WTC11 (cell line): ENCODE data around the gene FNDC3B. TPM values are rescaled to one million over a fixed set of nuclear protein-coding genes. Genes with fewer than 3 reads are reported as not detected.

Experiments
- ATAC-seq: fragments of 200-7000 bp; cut with Tn5 transposase; 2 replicates; pipeline ENCODE4 v1.10.0; 2021; ENCODE audit warnings: mild to moderate bottlenecking, moderate library complexity
- CTCF ChIA-PET: fragments of 300-600 bp; sonication (Branson Sonifier 250); formaldehyde crosslinking; loops from one replicate; lab custom pipeline; 2021; ENCODE audit warnings: antibody characterized with exemption; lab: Charles Lee
- POLR2A ChIA-PET: fragments of 350-600 bp; sonication (Branson Sonifier 250); formaldehyde crosslinking; loops from one replicate; lab custom pipeline; 2021; ENCODE audit warnings: antibody characterized with exemption; lab: Charles Lee
- DNase-seq: peaks from one replicate; pipeline ENCODE4 v3.0.0; 2021; ENCODE audit warnings: low spot score
- H3K27ac Mint-ChIP-seq: 2 replicates; pipeline ENCODE4 v1.8.0; 2021; ENCODE audit warnings: mixed read lengths
- H3K27me3 Mint-ChIP-seq: 2 replicates; pipeline ENCODE4 v1.8.0; 2021; ENCODE audit warnings: low read depth, mild to moderate bottlenecking, moderate library complexity, mixed read lengths
- H3K36me3 Mint-ChIP-seq: 2 replicates; pipeline ENCODE4 v1.8.0; 2021; ENCODE audit warnings: mixed read lengths
- H3K4me1 Mint-ChIP-seq: 2 replicates; pipeline ENCODE4 v1.8.0; 2022; ENCODE audit warnings: mixed read lengths
- H3K4me3 Mint-ChIP-seq: 2 replicates; pipeline ENCODE4 v1.8.0; 2021; ENCODE audit warnings: mild to moderate bottlenecking, moderate library complexity, mixed read lengths
- H3K9me3 Mint-ChIP-seq: 2 replicates; pipeline ENCODE4 v1.8.0; 2021; ENCODE audit warnings: mixed read lengths
- CREB1 ChIP-seq: sonication (generic); formaldehyde crosslinking; IDR thresholded peaks from 2 replicates; pipeline ENCODE4 v1.8.0; 2023; ENCODE audit warnings: mild to moderate bottlenecking, missing genetic modification reagents
- MYBL2 ChIP-seq: sonication (generic); formaldehyde crosslinking; IDR thresholded peaks from 2 replicates; pipeline ENCODE4 v1.8.1; 2023; ENCODE audit warnings: mild to moderate bottlenecking, moderate library complexity, missing genetic modification reagents
- NFE2L1 ChIP-seq: sonication (generic); formaldehyde crosslinking; IDR thresholded peaks from 2 replicates; pipeline ENCODE4 v1.8.1; 2023; ENCODE audit warnings: missing genetic modification reagents
- NR2C2 ChIP-seq: sonication (generic); formaldehyde crosslinking; IDR thresholded peaks from 2 replicates; pipeline ENCODE4 v1.8.0; 2022; ENCODE audit warnings: mild to moderate bottlenecking, missing genetic modification reagents
- OVOL2 ChIP-seq: fragments of 250-450 bp; sonication (Bioruptor Pico); IDR thresholded peaks from 2 replicates; pipeline ENCODE4 v1.9.0; 2021; ENCODE audit warnings: mild to moderate bottlenecking, borderline replicate concordance
- RORB ChIP-seq: fragments of 250-450 bp; sonication (Bioruptor Pico); IDR thresholded peaks from 2 replicates; pipeline ENCODE4 v1.9.0; 2021; ENCODE audit warnings: mild to moderate bottlenecking
- SP1 ChIP-seq: sonication (generic); formaldehyde crosslinking; conservative IDR thresholded peaks from 2 replicates; pipeline ENCODE4 v1.8.1; 2022; ENCODE audit warnings: missing genetic modification reagents
- ZNF416 ChIP-seq: fragments of 250-450 bp; sonication (Bioruptor Pico); IDR thresholded peaks from 2 replicates; pipeline ENCODE4 v1.9.0; 2021; ENCODE audit warnings: mild to moderate bottlenecking, inconsistent platforms
- total RNA-seq: library from RNA; stranded (reverse); gene quantifications from 3 replicates; pipeline ENCODE4 v1.2.3, GENCODE V29; 2021
- TF ChIP-seq, protein P1 (sequence below): sonication (generic); formaldehyde crosslinking; IDR thresholded peaks from 2 replicates; pipeline ENCODE4 v1.8.0; 2022; ENCODE audit warnings: mild to moderate bottlenecking, missing genetic modification reagents
- TF ChIP-seq, protein P2 (sequence below): sonication (generic); formaldehyde crosslinking; IDR thresholded peaks from 2 replicates; pipeline ENCODE4 v1.8.1; 2022; ENCODE audit warnings: mild to moderate bottlenecking, missing genetic modification reagents, moderate library complexity, borderline replicate concordance
- TF ChIP-seq, protein P3 (sequence below): sonication (generic); formaldehyde crosslinking; IDR thresholded peaks from 2 replicates; pipeline ENCODE4 v1.8.0; 2023; ENCODE audit warnings: missing genetic modification reagents, mild to moderate bottlenecking, borderline replicate concordance
- TF ChIP-seq, protein P4 (sequence below): sonication (generic); formaldehyde crosslinking; IDR thresholded peaks from 2 replicates; pipeline ENCODE4 v1.8.0; 2022; ENCODE audit warnings: missing genetic modification reagents
- TF ChIP-seq, protein P5 (sequence below): fragments of 250-450 bp; sonication (Bioruptor Pico); IDR thresholded peaks from 2 replicates; pipeline ENCODE4 v1.8.0; 2021; ENCODE audit warnings: mild to moderate bottlenecking

The FNDC3B gene
- total RNA-seq, 1 experiment from 2014 or later: 42.8 TPM

DNA sequence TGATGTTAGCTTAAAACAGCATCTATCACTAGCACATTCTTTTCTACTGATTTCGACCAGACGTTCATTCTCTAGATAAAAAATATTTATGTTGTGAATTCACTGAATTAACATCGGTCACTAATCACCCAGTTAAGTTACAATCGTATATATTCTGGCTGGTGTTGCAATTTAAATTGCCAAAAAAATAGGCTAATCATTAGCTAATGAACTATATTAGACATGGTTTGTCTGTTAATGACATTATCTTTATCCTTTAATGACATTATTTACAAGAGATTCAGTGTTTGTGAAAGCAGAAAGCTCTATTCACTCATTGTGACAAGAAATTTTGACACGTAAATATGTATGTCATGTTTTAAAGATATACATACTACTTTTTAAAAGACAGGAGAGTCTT lies 402.2 kb downstream of the FNDC3B start:
- no peak overlapping the region for H3K27ac Mint-ChIP-seq
- ChIA-PET POLR2A (no interaction called here), CTCF (no interaction called here)
- no peaks in the 10 kb centered on the region for H3K4me1 Mint-ChIP-seq
- no peak for DNase-seq
- no peak for TF ChIP-seq MYBL2 (CRISPR knock-in tag)
- TF ChIP-seq, protein P1, sequence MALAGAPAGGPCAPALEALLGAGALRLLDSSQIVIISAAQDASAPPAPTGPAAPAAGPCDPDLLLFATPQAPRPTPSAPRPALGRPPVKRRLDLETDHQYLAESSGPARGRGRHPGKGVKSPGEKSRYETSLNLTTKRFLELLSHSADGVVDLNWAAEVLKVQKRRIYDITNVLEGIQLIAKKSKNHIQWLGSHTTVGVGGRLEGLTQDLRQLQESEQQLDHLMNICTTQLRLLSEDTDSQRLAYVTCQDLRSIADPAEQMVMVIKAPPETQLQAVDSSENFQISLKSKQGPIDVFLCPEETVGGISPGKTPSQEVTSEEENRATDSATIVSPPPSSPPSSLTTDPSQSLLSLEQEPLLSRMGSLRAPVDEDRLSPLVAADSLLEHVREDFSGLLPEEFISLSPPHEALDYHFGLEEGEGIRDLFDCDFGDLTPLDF (CRISPR knock-in tag): no peak
- no peak for TF ChIP-seq NR2C2 (CRISPR knock-in tag)
- TF ChIP-seq SP1 (CRISPR knock-in tag): no peak
- TF ChIP-seq, protein P2, sequence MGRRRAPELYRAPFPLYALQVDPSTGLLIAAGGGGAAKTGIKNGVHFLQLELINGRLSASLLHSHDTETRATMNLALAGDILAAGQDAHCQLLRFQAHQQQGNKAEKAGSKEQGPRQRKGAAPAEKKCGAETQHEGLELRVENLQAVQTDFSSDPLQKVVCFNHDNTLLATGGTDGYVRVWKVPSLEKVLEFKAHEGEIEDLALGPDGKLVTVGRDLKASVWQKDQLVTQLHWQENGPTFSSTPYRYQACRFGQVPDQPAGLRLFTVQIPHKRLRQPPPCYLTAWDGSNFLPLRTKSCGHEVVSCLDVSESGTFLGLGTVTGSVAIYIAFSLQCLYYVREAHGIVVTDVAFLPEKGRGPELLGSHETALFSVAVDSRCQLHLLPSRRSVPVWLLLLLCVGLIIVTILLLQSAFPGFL (CRISPR knock-in tag): no peak
- no peaks in the 10 kb centered on the region for H3K9me3 Mint-ChIP-seq
- H3K27me3 Mint-ChIP-seq: peaks cover 22% of the 10 kb centered on the region
- no peak overlapping the region for H3K4me3 Mint-ChIP-seq
- ATAC-seq: no peak
- H3K36me3 Mint-ChIP-seq: no peaks in the 10 kb centered on the region

DNA sequence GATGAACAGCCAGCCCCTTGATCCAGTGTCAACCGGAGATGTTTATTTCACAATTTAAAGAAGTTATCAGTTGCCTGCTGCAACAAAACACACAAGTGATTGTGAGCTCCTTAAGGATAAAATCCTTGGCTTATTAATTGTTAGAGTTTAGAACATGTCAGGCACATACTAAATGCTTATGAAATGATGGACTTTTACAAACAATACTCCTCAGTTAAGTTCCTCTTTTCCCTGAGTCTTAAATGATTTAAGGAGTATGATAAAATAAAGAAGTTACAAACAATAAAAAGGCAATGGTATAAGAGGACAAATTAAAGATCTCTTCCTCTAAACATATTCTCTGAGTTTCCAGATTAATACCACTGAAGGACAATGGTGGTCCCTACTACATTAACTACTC lies 403.2 kb downstream of the FNDC3B start:
- Mint-ChIP-seq H3K36me3 (no peaks in the 10 kb centered on the region), H3K9me3 (no peaks in the 10 kb centered on the region), H3K4me3 (no peak overlapping the region), H3K4me1 (peaks cover 6% of the 10 kb centered on the region), H3K27me3 (peaks cover 32% of the 10 kb centered on the region), H3K27ac (no peak overlapping the region)
- ATAC-seq (no peak), DNase-seq (no peak)
- no peak for TF ChIP-seq CREB1 (CRISPR knock-in tag)
- TF ChIP-seq RORB (CRISPR knock-in tag): no peak
- TF ChIP-seq, protein P3, sequence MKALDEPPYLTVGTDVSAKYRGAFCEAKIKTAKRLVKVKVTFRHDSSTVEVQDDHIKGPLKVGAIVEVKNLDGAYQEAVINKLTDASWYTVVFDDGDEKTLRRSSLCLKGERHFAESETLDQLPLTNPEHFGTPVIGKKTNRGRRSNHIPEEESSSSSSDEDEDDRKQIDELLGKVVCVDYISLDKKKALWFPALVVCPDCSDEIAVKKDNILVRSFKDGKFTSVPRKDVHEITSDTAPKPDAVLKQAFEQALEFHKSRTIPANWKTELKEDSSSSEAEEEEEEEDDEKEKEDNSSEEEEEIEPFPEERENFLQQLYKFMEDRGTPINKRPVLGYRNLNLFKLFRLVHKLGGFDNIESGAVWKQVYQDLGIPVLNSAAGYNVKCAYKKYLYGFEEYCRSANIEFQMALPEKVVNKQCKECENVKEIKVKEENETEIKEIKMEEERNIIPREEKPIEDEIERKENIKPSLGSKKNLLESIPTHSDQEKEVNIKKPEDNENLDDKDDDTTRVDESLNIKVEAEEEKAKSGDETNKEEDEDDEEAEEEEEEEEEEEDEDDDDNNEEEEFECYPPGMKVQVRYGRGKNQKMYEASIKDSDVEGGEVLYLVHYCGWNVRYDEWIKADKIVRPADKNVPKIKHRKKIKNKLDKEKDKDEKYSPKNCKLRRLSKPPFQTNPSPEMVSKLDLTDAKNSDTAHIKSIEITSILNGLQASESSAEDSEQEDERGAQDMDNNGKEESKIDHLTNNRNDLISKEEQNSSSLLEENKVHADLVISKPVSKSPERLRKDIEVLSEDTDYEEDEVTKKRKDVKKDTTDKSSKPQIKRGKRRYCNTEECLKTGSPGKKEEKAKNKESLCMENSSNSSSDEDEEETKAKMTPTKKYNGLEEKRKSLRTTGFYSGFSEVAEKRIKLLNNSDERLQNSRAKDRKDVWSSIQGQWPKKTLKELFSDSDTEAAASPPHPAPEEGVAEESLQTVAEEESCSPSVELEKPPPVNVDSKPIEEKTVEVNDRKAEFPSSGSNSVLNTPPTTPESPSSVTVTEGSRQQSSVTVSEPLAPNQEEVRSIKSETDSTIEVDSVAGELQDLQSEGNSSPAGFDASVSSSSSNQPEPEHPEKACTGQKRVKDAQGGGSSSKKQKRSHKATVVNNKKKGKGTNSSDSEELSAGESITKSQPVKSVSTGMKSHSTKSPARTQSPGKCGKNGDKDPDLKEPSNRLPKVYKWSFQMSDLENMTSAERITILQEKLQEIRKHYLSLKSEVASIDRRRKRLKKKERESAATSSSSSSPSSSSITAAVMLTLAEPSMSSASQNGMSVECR (CRISPR knock-in tag): no peak
- TF ChIP-seq, protein P4, sequence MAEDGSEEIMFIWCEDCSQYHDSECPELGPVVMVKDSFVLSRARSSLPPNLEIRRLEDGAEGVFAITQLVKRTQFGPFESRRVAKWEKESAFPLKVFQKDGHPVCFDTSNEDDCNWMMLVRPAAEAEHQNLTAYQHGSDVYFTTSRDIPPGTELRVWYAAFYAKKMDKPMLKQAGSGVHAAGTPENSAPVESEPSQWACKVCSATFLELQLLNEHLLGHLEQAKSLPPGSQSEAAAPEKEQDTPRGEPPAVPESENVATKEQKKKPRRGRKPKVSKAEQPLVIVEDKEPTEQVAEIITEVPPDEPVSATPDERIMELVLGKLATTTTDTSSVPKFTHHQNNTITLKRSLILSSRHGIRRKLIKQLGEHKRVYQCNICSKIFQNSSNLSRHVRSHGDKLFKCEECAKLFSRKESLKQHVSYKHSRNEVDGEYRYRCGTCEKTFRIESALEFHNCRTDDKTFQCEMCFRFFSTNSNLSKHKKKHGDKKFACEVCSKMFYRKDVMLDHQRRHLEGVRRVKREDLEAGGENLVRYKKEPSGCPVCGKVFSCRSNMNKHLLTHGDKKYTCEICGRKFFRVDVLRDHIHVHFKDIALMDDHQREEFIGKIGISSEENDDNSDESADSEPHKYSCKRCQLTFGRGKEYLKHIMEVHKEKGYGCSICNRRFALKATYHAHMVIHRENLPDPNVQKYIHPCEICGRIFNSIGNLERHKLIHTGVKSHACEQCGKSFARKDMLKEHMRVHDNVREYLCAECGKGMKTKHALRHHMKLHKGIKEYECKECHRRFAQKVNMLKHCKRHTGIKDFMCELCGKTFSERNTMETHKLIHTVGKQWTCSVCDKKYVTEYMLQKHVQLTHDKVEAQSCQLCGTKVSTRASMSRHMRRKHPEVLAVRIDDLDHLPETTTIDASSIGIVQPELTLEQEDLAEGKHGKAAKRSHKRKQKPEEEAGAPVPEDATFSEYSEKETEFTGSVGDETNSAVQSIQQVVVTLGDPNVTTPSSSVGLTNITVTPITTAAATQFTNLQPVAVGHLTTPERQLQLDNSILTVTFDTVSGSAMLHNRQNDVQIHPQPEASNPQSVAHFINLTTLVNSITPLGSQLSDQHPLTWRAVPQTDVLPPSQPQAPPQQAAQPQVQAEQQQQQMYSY (CRISPR knock-in tag): no peak
- TF ChIP-seq, protein P5, sequence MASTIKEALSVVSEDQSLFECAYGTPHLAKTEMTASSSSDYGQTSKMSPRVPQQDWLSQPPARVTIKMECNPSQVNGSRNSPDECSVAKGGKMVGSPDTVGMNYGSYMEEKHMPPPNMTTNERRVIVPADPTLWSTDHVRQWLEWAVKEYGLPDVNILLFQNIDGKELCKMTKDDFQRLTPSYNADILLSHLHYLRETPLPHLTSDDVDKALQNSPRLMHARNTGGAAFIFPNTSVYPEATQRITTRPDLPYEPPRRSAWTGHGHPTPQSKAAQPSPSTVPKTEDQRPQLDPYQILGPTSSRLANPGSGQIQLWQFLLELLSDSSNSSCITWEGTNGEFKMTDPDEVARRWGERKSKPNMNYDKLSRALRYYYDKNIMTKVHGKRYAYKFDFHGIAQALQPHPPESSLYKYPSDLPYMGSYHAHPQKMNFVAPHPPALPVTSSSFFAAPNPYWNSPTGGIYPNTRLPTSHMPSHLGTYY (CRISPR knock-in tag): no peak
- no peak for TF ChIP-seq NFE2L1 (CRISPR knock-in tag)
- no peak for TF ChIP-seq ZNF416
- no peak for TF ChIP-seq OVOL2 (CRISPR knock-in tag)
- ChIA-PET POLR2A (no interaction called here), CTCF (no interaction called here)
